ENCODE data around the gene FGR.
"Not testable (repeated sequence)": the region's sequence is repeated elsewhere in the genome, so short reads cannot be mapped to it uniquely, and the experiment has no call there.

The FGR gene

DNA sequence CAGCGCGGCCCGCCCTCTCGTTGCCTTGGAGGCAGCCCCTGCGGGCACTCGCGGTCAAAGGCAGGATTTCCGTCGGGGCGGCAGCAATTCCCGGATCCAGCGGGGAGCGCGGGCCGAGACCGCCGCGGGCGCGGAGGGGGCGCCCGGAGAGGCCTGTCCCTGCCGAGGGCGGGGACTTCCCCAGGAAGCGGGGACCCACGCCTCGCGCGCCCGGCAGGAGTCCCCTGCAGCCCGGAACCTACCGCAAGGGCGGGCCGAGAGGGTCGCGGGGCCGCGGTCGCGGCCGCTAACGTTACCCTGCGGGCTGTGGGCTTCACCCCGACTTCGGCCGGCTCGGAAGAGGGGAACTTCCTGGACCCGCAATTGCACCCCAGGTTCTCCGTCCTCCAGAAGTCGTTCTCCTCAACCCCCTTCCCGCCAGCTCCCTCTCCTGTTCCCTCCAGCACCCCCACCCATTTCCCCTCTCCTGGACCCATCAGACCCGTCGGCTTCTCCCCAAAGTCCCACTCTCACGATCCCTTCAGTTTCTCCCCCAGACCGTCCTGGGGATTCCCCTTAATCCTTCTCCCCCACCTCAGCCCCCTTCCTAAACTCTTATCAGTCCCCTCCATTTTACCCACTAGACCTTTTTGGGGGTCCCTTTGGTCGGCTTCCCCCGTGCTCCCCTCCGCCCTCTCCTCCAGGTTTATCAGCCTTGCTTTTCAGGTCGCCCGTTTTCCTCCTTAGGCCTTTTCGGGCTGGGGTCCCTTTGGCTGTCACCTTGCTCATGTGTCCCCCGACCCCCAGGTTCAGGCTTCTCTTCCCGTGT is 604 bp downstream of the FGR start:
- DNase-seq (ENCODE audit: low spot score): no peak

DNA sequence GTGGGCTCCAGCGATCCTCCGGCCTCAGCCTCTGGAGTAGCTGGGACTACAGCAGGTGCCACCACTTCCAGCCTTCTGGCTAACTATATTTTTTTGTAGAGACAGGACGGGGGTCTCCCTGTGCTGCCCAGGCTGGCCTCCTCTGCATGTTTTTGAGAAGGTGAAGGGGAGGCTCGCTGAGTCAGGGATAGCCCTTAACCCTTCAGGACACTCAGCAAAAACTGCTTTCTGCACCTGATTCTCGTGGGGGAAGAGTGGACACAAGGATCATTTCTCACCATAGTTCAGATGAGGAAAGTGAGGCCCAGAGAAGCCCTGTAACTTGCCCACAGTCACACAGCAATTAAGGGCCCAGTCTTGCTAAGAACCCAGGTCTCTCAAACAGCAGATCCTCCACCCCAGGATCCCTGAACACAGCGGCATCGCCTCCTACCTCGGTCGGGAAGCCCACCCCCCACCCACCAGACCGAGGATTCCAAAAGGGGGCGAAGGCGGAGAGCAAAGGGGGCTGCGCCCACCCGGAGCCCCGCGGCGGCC is 1.3 kb downstream of the FGR start:
- no peak for DNase-seq (ENCODE audit: low spot score)

DNA sequence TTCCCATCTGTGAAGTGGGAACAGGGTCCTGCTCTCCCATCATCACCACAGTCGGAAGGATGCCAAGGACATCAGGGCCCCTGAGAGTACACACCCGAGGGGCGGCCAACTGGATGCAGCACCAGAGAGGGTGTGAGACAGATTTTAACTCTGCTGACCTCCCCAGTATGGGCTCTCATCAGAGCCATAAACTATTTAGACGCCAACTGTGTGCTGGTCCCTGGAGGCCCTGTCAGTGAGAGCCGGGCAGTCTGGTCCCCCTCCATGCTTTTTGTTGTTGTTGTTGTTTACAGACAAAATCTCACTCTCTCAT is 1.7 kb downstream of the FGR start:
- DNase-seq (ENCODE audit: low spot score): no peak

DNA sequence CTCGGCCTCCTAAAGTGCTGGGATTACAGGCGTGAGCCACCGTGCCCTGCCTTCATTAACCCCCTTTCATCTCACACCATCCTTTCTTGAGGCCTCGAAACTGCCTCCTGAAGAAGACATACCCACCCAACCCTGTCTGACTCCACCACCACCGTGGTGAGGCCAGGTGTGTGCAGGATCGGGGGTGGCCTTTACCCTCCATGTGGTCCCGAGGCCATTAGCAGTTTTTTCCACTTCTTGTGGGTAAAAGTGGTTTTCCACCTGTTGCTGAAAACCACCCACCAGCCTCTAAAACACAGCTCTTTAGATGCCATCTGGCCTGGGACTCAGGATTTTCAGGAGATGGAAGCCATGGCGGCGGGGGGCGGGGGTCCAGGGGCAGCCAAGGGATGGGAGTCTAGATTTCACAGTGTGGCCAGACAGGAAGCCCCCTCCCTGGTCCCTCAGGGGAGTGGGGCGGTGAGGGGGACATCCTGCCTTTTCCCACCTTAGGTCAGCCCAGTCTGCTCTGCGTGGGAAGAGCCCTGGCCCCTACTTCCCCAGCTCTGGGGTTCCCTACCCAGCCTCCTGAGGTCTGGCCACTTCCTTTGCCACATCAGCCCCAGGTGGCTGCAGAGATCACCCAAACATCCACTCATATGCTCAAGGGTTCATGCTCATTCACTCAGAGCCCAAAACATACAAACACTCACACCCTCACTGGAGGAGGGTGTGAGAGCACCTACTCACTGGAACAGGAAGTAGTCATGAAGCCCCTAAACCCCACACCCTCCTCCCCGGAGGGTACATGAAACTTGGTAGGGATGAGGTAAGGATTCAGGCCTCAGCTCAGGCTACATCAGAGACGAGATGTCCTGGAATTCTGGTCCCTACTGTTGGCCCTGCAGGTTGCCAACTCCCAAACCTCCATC is 2.3 kb downstream of the FGR start:
- DNase-seq (ENCODE audit: low spot score): no peak

DNA sequence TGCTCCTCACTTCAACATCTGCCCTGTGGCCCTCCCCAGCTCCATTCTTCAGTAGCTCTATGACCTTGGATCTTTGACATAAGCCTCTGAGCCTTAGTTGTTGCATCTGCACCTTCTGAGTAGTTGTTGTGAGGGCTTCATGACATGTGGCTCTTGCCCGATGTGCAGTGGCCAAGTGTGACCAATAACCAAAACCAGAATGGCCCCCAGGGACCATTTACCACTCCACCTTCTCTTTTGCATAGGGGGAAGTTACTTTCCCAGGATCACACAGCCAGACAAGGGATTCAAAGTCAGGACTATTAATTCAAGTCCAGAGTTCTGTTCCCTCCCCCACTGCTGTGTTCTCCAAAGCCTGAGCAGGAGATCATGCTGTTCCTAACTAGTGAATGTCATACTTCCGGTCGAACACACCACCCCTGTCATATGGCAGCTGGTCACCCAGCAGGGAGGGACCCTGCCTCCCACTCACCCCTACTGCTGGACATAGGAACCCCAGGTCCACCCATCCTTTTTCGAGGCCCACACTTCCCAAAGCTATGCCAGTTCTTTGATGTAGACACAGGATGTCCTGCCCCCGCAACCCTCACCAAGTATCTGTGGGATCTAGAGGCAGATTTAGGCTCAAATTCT is 4.0 kb downstream of the FGR start:
- no peak for DNase-seq (ENCODE audit: low spot score)

DNA sequence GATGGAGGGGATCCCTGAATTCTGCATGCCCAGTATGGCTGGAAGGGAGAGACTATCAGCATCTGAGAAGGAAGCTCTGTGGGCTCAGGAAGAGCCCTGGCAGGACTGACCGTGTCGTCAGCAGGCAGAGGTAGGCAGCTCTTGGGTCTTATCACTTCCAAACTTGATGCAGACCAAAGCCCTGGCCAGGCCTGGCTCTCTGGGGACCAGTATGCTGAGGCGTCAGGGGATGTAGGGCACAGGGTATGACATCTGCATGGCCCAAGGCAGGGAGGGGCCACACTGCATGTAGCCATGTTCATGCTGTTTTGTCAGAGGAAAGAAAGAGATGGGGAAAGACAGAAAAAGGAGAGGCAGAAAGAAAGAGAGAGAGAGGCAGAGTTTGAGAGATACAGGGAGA is 6.3 kb downstream of the FGR start:
- no peak for DNase-seq (ENCODE audit: low spot score)

DNA sequence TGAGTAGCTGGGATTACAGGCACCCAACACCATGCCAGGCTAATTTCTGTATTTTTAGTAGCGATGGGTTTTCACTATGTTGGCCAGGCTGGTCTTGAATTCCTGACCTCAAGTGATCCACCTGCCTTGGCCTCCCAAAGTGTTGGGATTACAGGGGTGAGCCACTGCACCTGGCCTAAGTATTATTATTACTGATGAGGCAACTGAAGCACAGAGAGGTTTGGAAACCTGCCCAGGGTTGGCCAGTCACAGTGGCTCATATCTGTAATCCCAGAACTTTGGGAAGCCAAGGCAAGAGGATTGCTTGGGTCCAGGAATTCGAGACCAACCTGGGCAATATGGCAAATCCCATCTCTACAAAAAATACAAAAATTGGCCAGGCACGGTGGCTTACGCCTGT is 7.3 kb downstream of the FGR start:
- DNase-seq (ENCODE audit: low spot score): not testable (repeated sequence)

DNA sequence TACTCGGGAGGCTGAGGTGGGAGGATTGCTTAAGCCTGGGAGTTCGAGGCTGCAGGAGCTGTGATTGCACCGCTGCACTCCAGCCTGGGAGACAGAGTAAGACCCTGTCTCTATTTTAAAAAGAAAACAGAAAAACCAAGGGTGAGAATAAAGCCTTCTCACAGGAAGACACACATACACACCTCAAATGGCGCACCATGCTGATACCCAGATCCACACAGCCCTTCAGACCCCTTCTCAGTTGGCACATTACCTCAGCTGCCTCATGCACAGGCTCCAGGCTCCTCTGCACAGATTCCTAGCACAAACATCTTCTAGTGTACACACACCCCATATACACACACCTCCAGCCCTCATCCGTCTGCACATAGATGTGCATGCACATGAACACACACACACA is 7.9 kb downstream of the FGR start:
- DNase-seq (ENCODE audit: low spot score): no peak

DNA sequence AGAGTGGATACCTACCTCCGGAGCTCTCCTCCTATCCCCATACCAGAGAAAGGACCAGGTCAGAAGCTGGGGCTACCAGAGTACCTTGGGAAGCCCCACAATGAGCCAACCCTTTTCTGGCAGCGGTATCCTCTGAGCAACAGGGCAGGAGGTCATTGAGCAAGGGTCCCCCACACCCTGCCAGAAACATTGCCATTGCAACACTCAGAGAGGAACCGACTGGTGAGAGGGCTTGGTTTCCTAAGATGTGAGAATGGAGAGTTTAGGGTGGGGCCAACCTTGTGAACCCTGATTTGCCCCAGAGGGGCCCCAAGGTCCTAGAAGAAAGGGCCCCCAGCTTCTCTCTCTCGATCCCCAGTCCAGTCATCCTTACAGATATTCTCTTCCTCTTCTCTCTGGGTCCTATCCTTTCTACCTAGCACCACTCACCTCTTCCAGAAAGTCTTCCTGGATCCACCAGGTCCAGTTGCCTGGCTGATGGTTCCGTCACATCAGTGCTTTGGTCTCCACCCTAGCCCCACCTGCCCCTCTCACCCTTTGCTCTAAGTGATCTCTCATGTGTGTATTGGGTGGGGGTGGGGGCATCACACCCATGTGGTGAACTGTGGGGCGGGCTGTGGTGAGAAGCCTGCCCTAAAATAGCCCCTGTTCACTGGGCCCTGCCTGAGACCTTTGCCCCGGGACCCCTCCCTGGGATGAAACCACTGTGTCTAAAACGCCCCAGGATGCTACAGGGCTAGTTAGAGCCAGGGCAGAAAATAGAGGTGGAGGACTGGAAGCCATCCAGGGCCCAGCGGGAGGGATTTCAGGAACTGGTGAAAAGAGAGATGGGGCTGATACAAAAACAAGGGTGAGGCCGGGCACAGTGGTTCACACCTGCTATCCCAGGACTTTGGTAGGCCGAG is 8.7 kb downstream of the FGR start:
- DNase-seq (ENCODE audit: low spot score): no peak

DNA sequence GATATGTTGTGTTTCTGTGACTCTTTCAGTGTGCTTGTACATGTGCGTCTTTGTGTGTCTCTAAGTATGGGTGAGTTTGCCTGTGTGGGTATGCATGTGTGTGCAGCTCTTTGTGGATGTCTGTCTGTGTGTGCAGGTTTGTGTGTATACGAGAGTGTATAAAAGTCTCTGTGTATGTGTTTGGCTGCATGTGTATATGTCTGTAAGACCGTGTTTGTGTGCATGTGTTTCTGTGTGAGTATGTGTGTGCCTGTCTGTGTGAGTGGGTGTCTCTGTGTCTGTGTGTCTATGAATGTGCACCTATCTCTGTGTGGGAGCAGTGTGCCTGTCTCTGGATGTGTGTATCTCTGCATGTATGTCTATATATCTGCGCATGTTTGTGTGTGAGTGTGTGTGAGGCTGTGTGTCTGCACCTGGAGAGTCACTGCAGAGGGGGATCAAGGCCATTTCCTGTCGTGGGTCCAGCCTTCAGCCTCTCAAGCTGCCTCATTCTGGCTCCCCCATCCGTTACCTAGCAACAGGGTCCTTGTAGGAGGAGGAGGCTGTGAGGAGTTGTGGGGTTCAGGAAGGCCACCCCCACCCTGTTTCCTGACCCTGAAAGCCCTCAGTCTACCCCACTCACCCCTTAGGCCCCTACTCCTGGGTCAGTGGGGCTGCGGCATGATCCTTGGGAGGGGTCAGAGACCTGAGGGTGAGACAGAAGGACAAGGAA is 10.4 kb downstream of the FGR start:
- DNase-seq (ENCODE audit: low spot score): no peak

DNA sequence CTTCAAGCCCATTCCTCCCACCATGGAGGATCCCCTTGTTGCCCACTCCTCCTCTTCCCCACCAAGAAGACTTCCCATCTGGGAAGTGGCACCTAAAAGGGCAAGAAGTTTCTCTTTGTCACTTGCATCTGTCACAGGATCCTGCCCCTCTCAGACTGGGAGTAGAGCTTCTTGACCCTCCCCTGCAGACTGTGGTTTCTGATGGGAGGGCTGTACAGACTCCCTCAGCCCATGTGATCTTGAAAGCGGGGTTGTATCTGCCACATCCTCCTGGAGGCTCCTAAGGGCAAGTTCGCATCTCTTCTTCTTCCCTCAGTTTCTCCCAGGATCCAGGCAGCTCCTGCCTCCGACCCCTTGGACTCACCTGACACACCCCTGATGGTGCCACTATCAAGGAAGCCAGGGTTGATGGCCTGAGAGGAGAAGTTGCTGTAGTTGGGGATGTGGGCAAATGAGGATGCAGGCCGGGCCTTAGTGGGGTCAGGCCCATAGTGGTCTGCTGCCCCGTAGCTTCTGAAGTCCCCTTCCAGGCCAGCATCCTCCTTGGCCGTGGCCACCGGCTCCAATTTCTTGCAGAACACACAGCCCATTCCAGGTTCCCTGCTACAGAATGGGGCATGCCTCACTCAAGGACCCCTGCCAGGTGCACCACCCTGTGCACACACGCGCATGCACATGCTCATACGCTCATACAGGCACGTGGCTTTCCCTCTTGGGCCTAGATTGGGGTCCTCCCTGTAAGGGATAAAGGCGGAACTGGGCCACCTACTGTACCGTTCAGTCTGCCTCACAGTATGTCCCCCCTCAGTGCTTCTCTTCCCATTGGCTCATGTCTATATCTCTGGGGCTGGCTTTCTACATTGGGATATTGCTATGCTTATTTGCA is 11.4 kb downstream of the FGR start:
- DNase-seq (ENCODE audit: low spot score): no peak

DNA sequence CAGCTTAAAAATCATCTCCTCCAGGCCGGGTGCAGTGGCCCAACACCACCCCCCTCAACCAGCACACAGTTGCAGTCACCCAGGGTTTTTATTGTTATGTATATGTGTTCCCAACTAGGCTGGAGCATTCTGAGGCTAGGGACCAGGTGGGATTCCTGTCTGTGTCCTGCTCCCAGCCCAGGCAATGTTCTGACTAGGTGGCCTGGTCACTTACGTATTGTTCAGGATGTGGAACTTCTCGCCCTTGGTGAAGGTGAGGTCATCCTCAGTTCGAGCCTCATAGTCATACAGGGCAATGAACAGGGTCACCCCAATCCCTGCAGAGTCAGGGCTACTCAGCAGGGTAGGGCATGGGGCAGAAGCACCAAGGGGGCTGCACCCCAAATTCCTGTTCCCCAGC is 12.2 kb downstream of the FGR start:
- DNase-seq (ENCODE audit: low spot score): no peak

DNA sequence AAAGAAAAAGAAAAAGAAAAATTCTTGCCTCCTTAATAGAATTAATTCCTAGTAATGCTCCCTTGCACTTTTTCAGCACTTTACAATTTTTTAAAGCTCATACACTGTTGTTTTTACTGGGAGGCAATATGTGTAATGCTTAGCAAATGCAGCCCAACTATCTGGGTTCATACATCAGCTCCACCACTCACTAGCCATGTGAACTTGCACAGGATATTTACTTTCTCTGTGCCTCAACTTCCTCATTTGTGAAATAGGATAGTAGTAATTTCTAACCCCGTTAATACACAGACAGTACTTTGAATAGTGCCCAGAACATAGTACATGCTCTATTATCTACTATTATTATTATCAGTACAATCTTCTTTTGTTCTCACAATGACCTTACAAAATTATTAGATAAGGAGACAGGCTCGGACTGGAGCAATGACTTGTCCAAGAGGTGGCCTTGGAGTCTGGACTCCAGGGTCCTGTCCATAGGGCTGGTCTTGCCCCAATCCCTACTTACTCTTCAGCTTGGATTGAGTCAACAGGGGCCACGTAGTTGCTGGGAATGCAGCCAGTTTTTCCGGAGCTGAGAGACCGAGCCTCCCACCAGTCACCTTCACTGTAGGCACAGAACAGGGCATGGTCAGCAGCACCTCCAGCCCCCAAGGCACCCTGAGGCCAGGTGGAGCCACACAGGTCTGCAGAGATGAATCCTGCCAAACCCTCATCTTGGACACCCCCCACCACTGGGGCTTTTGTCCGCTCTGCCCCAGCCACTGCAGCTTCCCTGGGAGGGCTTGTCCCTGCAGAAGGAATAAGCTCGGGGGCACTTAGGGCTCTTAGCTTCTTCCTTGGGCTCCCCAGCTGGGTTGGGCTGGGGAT is 13.7 kb downstream of the FGR start:
- DNase-seq (ENCODE audit: low spot score): no peak

DNA sequence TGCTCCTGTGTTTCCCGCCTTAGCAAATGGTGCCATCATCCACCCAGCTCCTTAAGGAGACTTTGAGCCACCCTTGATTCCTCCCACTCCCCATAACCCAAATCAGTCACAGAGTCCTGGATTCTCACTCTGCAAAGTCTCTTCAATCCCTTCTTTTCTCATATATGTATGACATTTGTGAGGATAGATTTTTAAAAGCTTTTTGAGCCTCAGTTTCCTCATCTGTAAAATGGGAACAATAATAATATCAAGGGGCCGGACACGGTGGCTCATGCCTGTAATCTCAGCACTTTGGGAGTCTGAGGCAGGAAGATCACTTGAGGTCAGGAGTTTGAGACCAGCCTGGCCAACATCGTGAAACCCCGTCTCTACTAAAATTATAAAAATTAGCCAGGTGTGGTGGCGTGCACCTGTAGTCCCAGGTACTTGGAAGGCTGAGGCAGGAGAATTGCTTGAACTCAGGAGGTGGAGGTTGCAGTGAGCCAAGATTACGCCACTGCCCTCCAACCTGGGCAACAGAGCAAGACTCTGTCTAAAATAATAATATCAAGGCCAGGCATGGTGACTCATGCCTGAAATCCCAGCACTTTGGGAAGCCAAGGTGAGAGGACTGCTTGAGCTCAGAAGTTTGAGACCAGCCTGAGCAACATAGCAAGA is 15.1 kb downstream of the FGR start:
- not testable (repeated sequence) for DNase-seq (ENCODE audit: low spot score)

DNA sequence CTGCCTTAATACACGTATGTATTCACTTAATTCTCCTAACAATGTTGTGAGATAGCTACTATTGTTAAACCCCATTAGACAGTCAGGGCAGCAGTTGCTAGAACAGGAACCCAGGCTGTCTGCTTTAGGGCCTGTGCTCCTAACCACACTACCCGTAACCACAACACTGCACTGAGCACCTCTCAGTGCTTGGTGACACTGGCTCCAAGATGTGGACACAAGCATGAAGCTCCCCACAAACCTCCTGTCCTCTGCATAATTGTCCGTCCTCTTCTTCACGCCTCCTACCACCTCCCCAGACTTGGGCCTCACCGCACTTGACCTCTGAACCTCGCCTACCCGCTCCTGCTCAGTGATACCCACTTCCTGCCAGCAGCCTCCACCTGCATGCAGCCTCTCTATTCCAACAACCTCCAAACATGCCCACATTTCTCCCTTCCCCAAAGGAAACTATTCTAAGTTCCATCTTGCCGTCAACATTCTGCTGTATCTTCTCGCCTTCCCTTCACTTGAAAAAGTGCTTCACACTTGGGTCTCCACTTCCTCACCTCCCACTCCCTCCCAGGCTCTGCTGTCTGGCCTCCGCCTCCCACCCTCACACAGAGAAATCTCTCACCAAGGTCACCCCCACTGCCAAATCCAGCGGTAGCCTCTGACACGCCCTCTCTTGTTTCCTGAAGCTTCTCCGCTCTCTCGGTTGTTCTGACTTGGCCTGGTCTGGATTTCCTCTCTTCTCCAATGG is 16.5 kb downstream of the FGR start:
- no peak for DNase-seq (ENCODE audit: low spot score)

DNA sequence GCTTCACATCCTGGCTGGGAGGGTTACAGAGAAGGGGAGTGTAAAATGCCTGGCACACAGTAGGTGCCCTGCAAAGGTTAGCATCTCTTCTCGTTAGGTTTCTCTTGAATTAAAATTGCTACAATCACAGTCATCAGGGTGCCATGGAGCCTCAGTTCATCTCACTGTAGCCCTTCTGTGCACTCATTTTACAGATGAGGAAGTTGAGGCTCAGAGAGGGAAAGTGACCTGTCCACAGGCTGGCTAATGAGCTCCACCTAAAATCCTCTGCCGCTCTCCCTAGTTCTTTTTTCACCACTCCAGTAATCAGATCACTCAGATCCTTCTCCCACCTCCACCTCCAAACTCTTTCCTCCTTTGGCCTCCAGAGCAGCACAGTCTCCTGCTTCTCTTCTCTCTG is 17.6 kb downstream of the FGR start:
- DNase-seq (ENCODE audit: low spot score): no peak

DNA sequence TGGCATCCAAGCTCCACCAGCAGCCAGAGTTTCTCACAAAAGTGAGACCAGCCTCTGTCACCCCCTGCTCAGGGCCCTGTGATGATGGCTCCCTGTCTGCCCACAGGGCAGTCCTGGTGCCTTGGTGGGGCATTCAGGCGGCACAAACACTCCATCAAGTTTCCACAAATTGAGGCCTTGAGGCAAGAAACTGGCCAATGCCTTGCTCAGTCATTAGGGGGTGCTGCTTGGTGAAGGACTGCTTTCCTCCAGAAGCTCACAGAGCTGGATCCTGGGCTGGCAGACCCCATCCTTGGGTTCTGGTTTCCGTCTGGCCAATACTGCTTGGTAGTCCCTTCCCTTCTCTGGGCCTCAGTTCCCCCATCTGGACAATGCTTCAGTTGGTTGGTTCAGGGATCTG is 18.5 kb downstream of the FGR start:
- DNase-seq (ENCODE audit: low spot score): no peak
